Measurements from ENCODE around the gene PHACTR2.
"Not testable (repeated sequence)": the region's sequence is repeated elsewhere in the genome, so short reads cannot be mapped to it uniquely, and the experiment has no call there.

Gene PHACTR2

GRCh38 chr6:143782481-143782880 lies 104.7 kb downstream of the PHACTR2 start:
- peaks cover 0 to 48% of the 10 kb centered on the region in 2 donors for H3K36me3 ChIP-seq (replicated peaks in 1 of 2; ENCODE audit: control insufficient read depth in 2 of 2, insufficient read depth in 2 of 2, low read length in 2 of 2)

GRCh38 chr6:143783077-143783476 lies 105.3 kb downstream of the PHACTR2 start:
- no peak overlapping the region for H2BK120ac ChIP-seq (ENCODE audit: low read depth, low read length)
- no peak overlapping the region for H2BK5ac ChIP-seq (ENCODE audit: low read length)
- H3K4me2 ChIP-seq (ENCODE audit: insufficient read depth, low read length, poor library complexity, severe bottlenecking), result no peak overlapping the region
- H2BK15ac ChIP-seq (ENCODE audit: low read length), result no peak overlapping the region
- no peak overlapping the region for H3K9ac ChIP-seq (ENCODE audit: low read depth, low read length, poor library complexity)
- H3K27ac ChIP-seq (replicated peaks; ENCODE audit: low read length), result no peak overlapping the region
- DNase-seq (ENCODE audit: low spot score), result no peak
- no peak overlapping the region for H3K4me3 ChIP-seq (ENCODE audit: low read length in 2 of 2)
- no peaks in the 10 kb centered on the region for H3K4me1 ChIP-seq (ENCODE audit: control insufficient read depth in 2 of 2, insufficient read depth in 1 of 2, low read depth in 1 of 2, low read length in 2 of 2)
- no peaks in the 10 kb centered on the region for H3K27me3 ChIP-seq (ENCODE audit: control insufficient read depth in 3 of 3, insufficient read depth in 3 of 3, low read depth in 1 of 3, low read length in 3 of 3)
- no peak overlapping the region for H2AFZ ChIP-seq (ENCODE audit: low read length)
- H3K14ac ChIP-seq (ENCODE audit: low read length), result no peak overlapping the region
- H4K8ac ChIP-seq (ENCODE audit: low read depth, low read length), result no peak overlapping the region
- H3K79me1 ChIP-seq (ENCODE audit: low read depth, low read length), result no peaks in the 10 kb centered on the region
- no peak overlapping the region for H3K4ac ChIP-seq (ENCODE audit: low read length)
- H3K18ac ChIP-seq (ENCODE audit: low read length), result no peak overlapping the region
- peaks cover 4 to 6% of the 10 kb centered on the region in 2 donors for H3K9me3 ChIP-seq (replicated peaks in 1 of 2; ENCODE audit: control insufficient read depth in 2 of 2, insufficient read depth in 1 of 2, low read depth in 1 of 2, low read length in 2 of 2)
- H2BK12ac ChIP-seq (ENCODE audit: low read length), result no peak overlapping the region
- no CpG with 5 or more reads among the region's 3 CpGs for WGBS, 2 donors (ENCODE audit: extremely low coverage in 2 of 2, insufficient read length in 2 of 2, insufficient replicate concordance in 1 of 2)
- H2AK5ac ChIP-seq (ENCODE audit: low read depth, low read length), result no peak overlapping the region
- H3K36me3 ChIP-seq (replicated peaks in 1 of 2; ENCODE audit: control insufficient read depth in 2 of 2, insufficient read depth in 2 of 2, low read length in 2 of 2), result peaks cover 0 to 42% of the 10 kb centered on the region in 2 donors
- H3K23ac ChIP-seq (ENCODE audit: low read depth, low read length, poor library complexity), result no peak overlapping the region
- no peak overlapping the region for H4K91ac ChIP-seq (ENCODE audit: low read depth, low read length, poor library complexity)

More at GRCh38 chr6:143782481-143782880, 104.7 kb downstream of the PHACTR2 start:
- Histone ChIP-seq H2AFZ (ENCODE audit: low read length) (no peak overlapping the region), H2AK5ac (ENCODE audit: low read depth, low read length) (no peak overlapping the region), H3K4me1 (ENCODE audit: control insufficient read depth in 2 of 2, insufficient read depth in 1 of 2, low read depth in 1 of 2, low read length in 2 of 2) (no peaks in the 10 kb centered on the region), H2BK15ac (ENCODE audit: low read length) (no peak overlapping the region), H3K4me2 (ENCODE audit: insufficient read depth, low read length, poor library complexity, severe bottlenecking) (no peak overlapping the region), H3K23ac (ENCODE audit: low read depth, low read length, poor library complexity) (no peak overlapping the region), H3K27me3 (ENCODE audit: control insufficient read depth in 3 of 3, insufficient read depth in 3 of 3, low read depth in 1 of 3, low read length in 3 of 3) (no peaks in the 10 kb centered on the region), H2BK12ac (ENCODE audit: low read length) (no peak overlapping the region), H3K9ac (ENCODE audit: low read depth, low read length, poor library complexity) (no peak overlapping the region), H3K27ac (replicated peaks; ENCODE audit: low read length) (no peak overlapping the region), H3K4ac (ENCODE audit: low read length) (no peak overlapping the region), H4K91ac (ENCODE audit: low read depth, low read length, poor library complexity) (no peak overlapping the region), H3K79me1 (ENCODE audit: low read depth, low read length) (no peaks in the 10 kb centered on the region), H3K9me3 (replicated peaks in 1 of 2; ENCODE audit: control insufficient read depth in 2 of 2, insufficient read depth in 1 of 2, low read depth in 1 of 2, low read length in 2 of 2) (peaks cover 4 to 6% of the 10 kb centered on the region in 2 donors), H3K4me3 (ENCODE audit: low read length in 2 of 2) (no peak overlapping the region), H4K8ac (ENCODE audit: low read depth, low read length) (no peak overlapping the region), H3K14ac (ENCODE audit: low read length) (no peak overlapping the region), H2BK5ac (ENCODE audit: low read length) (no peak overlapping the region), H2BK120ac (ENCODE audit: low read depth, low read length) (no peak overlapping the region), H3K18ac (ENCODE audit: low read length) (no peak overlapping the region)
- no peak for DNase-seq (ENCODE audit: low spot score)
- no CpG with 5 or more reads among the region's 5 CpGs for WGBS, 2 donors (ENCODE audit: extremely low coverage in 2 of 2, insufficient read length in 2 of 2, insufficient replicate concordance in 1 of 2)

GRCh38 chr6:143784316-143784715 lies 106.6 kb downstream of the PHACTR2 start:
- Histone ChIP-seq H3K79me1 (ENCODE audit: low read depth, low read length) (no peaks in the 10 kb centered on the region), H2BK15ac (ENCODE audit: low read length) (no peak overlapping the region), H2AFZ (ENCODE audit: low read length) (no peak overlapping the region), H3K9ac (ENCODE audit: low read depth, low read length, poor library complexity) (no peak overlapping the region), H3K9me3 (replicated peaks in 1 of 2; ENCODE audit: control insufficient read depth in 2 of 2, insufficient read depth in 1 of 2, low read depth in 1 of 2, low read length in 2 of 2) (peaks cover 4 to 6% of the 10 kb centered on the region in 2 donors), H2BK120ac (ENCODE audit: low read depth, low read length) (no peak overlapping the region), H2AK5ac (ENCODE audit: low read depth, low read length) (no peak overlapping the region), H3K4ac (ENCODE audit: low read length) (no peak overlapping the region), H4K91ac (ENCODE audit: low read depth, low read length, poor library complexity) (no peak overlapping the region), H3K4me1 (ENCODE audit: control insufficient read depth in 2 of 2, insufficient read depth in 1 of 2, low read depth in 1 of 2, low read length in 2 of 2) (no peaks in the 10 kb centered on the region), H3K27ac (replicated peaks; ENCODE audit: low read length) (no peak overlapping the region), H3K4me2 (ENCODE audit: insufficient read depth, low read length, poor library complexity, severe bottlenecking) (no peak overlapping the region), H3K4me3 (ENCODE audit: low read length in 2 of 2) (no peak overlapping the region), H2BK12ac (ENCODE audit: low read length) (no peak overlapping the region), H4K8ac (ENCODE audit: low read depth, low read length) (no peak overlapping the region), H3K27me3 (ENCODE audit: control insufficient read depth in 3 of 3, insufficient read depth in 3 of 3, low read depth in 1 of 3, low read length in 3 of 3) (no peaks in the 10 kb centered on the region), H3K14ac (ENCODE audit: low read length) (no peak overlapping the region), H3K18ac (ENCODE audit: low read length) (no peak overlapping the region), H3K36me3 (replicated peaks in 1 of 2; ENCODE audit: control insufficient read depth in 2 of 2, insufficient read depth in 2 of 2, low read length in 2 of 2) (peaks cover 0 to 38% of the 10 kb centered on the region in 2 donors), H3K23ac (ENCODE audit: low read depth, low read length, poor library complexity) (no peak overlapping the region), H2BK5ac (ENCODE audit: low read length) (no peak overlapping the region)
- DNase-seq (ENCODE audit: low spot score), result no peak

GRCh38 chr6:143786371-143786770 lies 108.6 kb downstream of the PHACTR2 start:
- H3K4me2 ChIP-seq (ENCODE audit: insufficient read depth, low read length, poor library complexity, severe bottlenecking); H2BK120ac ChIP-seq (ENCODE audit: low read depth, low read length); H3K4ac ChIP-seq (ENCODE audit: low read length); H3K9ac ChIP-seq (ENCODE audit: low read depth, low read length, poor library complexity); H2AK5ac ChIP-seq (ENCODE audit: low read depth, low read length); H3K23ac ChIP-seq (ENCODE audit: low read depth, low read length, poor library complexity); H2BK15ac ChIP-seq (ENCODE audit: low read length); H3K79me1 ChIP-seq (ENCODE audit: low read depth, low read length); H4K8ac ChIP-seq (ENCODE audit: low read depth, low read length); H2BK5ac ChIP-seq (ENCODE audit: low read length); H4K91ac ChIP-seq (ENCODE audit: low read depth, low read length, poor library complexity); H3K9me3 ChIP-seq (replicated peaks in 1 of 2; ENCODE audit: control insufficient read depth in 2 of 2, insufficient read depth in 1 of 2, low read depth in 1 of 2, low read length in 2 of 2); H3K4me3 ChIP-seq (ENCODE audit: low read length in 2 of 2); H2BK12ac ChIP-seq (ENCODE audit: low read length); DNase-seq (ENCODE audit: low spot score); H3K4me1 ChIP-seq (ENCODE audit: control insufficient read depth in 2 of 2, insufficient read depth in 1 of 2, low read depth in 1 of 2, low read length in 2 of 2); H3K27me3 ChIP-seq (ENCODE audit: control insufficient read depth in 3 of 3, insufficient read depth in 3 of 3, low read depth in 1 of 3, low read length in 3 of 3); H3K27ac ChIP-seq (replicated peaks; ENCODE audit: low read length); H3K14ac ChIP-seq (ENCODE audit: low read length); H3K18ac ChIP-seq (ENCODE audit: low read length); H2AFZ ChIP-seq (ENCODE audit: low read length): not testable (repeated sequence)
- peaks cover 0 to 48% of the 10 kb centered on the region in 2 donors for H3K36me3 ChIP-seq (replicated peaks in 1 of 2; ENCODE audit: control insufficient read depth in 2 of 2, insufficient read depth in 2 of 2, low read length in 2 of 2)
